IMR-90 (cell line): ENCODE data around the gene GGTLC2.

ENCODE experiments used
- BHLHE40 ChIP-seq: fragments of 150-350 bp; IDR thresholded peaks from 2 replicates; pipeline ENCODE4 v1.6.1; 2016; ENCODE audit warnings: mild to moderate bottlenecking, low read depth, low read length
- CHD1 ChIP-seq: IDR thresholded peaks from 2 replicates; pipeline ENCODE4 v1.6.1; 2012; ENCODE audit warnings: low read depth, low read length, improper control_type of control experiment
- FOS ChIP-seq: fragments of 150-350 bp; IDR thresholded peaks from 2 replicates; pipeline ENCODE4 v1.6.1; 2016; ENCODE audit warnings: low read depth, low read length
- MAZ ChIP-seq: IDR thresholded peaks from 2 replicates; pipeline ENCODE4 v1.6.1; 2012; ENCODE audit warnings: low read depth, mild to moderate bottlenecking, low read length, improper control_type of control experiment, moderate library complexity, borderline replicate concordance
- MXI1 ChIP-seq: IDR thresholded peaks from 2 replicates; pipeline ENCODE4 v1.6.1; 2012; ENCODE audit warnings: low read depth, mild to moderate bottlenecking, low read length, moderate library complexity, borderline replicate concordance
- POLR2A ChIP-seq: IDR thresholded peaks from 2 replicates; pipeline ENCODE4 v1.6.1; 2012; ENCODE audit warnings: mild to moderate bottlenecking, low read depth, low read length
- RAD21 ChIP-seq: IDR thresholded peaks from 2 replicates; pipeline ENCODE4 v1.6.1; 2012; ENCODE audit warnings: low read length, improper control_type of control experiment
- RCOR1 ChIP-seq: IDR thresholded peaks from 2 replicates; pipeline ENCODE4 v1.6.1; 2012; ENCODE audit warnings: mild to moderate bottlenecking, low read length, improper control_type of control experiment; ENCODE audit not compliant: insufficient replicate concordance
- RFX5 ChIP-seq: IDR thresholded peaks from 2 replicates; pipeline ENCODE4 v1.8.0; 2012; ENCODE audit warnings: low read depth, mild to moderate bottlenecking, low read length, moderate library complexity
- SMC3 ChIP-seq: fragments of 150-350 bp; IDR thresholded peaks from 2 replicates; pipeline ENCODE4 v1.6.1; 2016; ENCODE audit warnings: low read depth, mild to moderate bottlenecking, antibody characterized with exemption, low read length, moderate library complexity
- TF ChIP-seq, protein P1 (sequence below): conservative IDR thresholded peaks from 2 replicates; pipeline ENCODE4 v1.5.1; 2012; ENCODE audit warnings: mild to moderate bottlenecking, low read depth, low read length, improper control_type of control experiment
- TF ChIP-seq, protein P2 (sequence below): fragments of 150-350 bp; IDR thresholded peaks from 2 replicates; pipeline ENCODE4 v1.6.1; 2016; ENCODE audit warnings: low read depth, mild to moderate bottlenecking, low read length, moderate library complexity, borderline replicate concordance
- TF ChIP-seq, protein P3 (sequence below): fragments of 150-350 bp; IDR thresholded peaks from 2 replicates; pipeline ENCODE4 v1.6.1; 2017; ENCODE audit warnings: mild to moderate bottlenecking, antibody characterized with exemption, low read length, low read depth

DNA sequence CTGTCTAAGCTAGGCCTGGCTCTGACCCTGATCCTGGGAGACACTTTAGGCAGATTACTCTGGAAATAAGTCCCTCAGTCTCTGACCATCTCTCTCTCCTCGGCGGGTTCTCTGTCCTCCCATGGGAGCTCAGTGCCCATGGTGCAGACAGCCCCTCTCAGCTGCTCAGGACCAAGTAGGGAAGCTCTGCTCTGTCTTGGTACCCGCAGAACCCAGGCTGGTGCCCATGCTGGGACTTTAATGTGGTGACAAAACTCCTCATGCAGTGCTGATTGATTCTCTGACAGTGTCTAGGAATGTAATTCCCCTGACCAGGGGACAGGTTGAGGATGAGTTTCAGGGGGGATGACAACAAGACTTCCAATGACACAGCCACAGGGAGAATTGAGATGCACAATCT is 30.3 kb upstream of the GGTLC2 start:
- TF ChIP-seq, protein P1, sequence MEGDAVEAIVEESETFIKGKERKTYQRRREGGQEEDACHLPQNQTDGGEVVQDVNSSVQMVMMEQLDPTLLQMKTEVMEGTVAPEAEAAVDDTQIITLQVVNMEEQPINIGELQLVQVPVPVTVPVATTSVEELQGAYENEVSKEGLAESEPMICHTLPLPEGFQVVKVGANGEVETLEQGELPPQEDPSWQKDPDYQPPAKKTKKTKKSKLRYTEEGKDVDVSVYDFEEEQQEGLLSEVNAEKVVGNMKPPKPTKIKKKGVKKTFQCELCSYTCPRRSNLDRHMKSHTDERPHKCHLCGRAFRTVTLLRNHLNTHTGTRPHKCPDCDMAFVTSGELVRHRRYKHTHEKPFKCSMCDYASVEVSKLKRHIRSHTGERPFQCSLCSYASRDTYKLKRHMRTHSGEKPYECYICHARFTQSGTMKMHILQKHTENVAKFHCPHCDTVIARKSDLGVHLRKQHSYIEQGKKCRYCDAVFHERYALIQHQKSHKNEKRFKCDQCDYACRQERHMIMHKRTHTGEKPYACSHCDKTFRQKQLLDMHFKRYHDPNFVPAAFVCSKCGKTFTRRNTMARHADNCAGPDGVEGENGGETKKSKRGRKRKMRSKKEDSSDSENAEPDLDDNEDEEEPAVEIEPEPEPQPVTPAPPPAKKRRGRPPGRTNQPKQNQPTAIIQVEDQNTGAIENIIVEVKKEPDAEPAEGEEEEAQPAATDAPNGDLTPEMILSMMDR = no peak
- TF ChIP-seq CHD1 (no peak), POLR2A (no peak), RAD21 (no peak), RFX5 (no peak), BHLHE40 (no peak), RCOR1 (no peak), MAZ (no peak), MXI1 (no peak), FOS (no peak), SMC3 (no peak)
- TF ChIP-seq, protein P2, sequence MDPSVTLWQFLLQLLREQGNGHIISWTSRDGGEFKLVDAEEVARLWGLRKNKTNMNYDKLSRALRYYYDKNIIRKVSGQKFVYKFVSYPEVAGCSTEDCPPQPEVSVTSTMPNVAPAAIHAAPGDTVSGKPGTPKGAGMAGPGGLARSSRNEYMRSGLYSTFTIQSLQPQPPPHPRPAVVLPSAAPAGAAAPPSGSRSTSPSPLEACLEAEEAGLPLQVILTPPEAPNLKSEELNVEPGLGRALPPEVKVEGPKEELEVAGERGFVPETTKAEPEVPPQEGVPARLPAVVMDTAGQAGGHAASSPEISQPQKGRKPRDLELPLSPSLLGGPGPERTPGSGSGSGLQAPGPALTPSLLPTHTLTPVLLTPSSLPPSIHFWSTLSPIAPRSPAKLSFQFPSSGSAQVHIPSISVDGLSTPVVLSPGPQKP = no peak
- TF ChIP-seq, protein P3, sequence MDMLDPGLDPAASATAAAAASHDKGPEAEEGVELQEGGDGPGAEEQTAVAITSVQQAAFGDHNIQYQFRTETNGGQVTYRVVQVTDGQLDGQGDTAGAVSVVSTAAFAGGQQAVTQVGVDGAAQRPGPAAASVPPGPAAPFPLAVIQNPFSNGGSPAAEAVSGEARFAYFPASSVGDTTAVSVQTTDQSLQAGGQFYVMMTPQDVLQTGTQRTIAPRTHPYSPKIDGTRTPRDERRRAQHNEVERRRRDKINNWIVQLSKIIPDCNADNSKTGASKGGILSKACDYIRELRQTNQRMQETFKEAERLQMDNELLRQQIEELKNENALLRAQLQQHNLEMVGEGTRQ = no peak
